ENCODE results near the gene RNASE7. TPM values are rescaled to one million over a fixed set of nuclear protein-coding genes. Genes with fewer than 3 reads are reported as not detected.

The RNASE7 gene
- total RNA-seq, 1 donor from 2014 or later: not detected

DNA sequence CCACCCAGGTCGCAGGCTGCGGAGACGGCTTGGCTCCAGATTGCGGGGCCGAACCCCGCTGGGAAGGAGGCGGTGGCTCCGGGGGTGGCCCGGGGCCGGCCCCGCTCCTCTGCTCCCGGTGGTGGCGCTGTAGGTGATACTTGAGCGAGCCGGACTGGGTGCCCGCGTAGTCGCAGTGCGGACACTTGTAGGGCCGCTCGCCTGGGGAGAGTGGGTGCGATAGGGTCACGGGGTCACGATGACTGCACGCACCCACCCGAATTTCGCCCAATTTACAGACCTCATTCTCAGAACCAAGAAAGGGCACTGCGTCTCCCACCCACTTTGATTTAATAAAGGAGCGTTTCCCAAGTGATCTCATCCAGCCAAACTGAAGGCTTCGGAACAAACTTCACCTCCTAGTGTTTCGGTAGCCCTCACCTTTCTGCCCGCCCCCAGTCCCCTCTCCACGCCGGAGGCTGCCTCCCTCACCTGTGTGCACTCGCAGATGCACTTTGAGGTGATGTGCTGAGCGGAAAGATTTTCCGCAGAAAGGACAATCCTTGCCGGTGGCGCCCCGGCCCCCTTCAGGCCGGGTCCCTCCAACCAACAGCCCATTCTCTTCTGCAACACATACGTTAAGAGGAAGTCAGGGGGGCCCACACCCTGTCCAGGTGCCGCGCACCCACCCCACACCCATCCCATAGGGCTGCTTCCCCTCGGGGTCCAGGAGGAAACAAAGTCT, 48.9 kb downstream of the RNASE7 start:
- intact Hi-C loops (cut with micrococcal nuclease): no loop called here
- Histone ChIP-seq H3K36me3 (peaks cover 60% of the 10 kb centered on the region), H3K4me1 (peaks cover 25% of the 10 kb centered on the region), H3K27ac (replicated peaks) (no peak overlapping the region), H3K27me3 (ENCODE audit: low read depth) (no peaks in the 10 kb centered on the region), H3K4me3 (no peak overlapping the region), H3K9me3 (replicated peaks) (no peaks in the 10 kb centered on the region)
- DNase-seq: no peak
- TF ChIP-seq, protein P1, sequence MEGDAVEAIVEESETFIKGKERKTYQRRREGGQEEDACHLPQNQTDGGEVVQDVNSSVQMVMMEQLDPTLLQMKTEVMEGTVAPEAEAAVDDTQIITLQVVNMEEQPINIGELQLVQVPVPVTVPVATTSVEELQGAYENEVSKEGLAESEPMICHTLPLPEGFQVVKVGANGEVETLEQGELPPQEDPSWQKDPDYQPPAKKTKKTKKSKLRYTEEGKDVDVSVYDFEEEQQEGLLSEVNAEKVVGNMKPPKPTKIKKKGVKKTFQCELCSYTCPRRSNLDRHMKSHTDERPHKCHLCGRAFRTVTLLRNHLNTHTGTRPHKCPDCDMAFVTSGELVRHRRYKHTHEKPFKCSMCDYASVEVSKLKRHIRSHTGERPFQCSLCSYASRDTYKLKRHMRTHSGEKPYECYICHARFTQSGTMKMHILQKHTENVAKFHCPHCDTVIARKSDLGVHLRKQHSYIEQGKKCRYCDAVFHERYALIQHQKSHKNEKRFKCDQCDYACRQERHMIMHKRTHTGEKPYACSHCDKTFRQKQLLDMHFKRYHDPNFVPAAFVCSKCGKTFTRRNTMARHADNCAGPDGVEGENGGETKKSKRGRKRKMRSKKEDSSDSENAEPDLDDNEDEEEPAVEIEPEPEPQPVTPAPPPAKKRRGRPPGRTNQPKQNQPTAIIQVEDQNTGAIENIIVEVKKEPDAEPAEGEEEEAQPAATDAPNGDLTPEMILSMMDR (IDR thresholded peaks at IDR 0.05; ENCODE audit: borderline replicate concordance): no peak

DNA sequence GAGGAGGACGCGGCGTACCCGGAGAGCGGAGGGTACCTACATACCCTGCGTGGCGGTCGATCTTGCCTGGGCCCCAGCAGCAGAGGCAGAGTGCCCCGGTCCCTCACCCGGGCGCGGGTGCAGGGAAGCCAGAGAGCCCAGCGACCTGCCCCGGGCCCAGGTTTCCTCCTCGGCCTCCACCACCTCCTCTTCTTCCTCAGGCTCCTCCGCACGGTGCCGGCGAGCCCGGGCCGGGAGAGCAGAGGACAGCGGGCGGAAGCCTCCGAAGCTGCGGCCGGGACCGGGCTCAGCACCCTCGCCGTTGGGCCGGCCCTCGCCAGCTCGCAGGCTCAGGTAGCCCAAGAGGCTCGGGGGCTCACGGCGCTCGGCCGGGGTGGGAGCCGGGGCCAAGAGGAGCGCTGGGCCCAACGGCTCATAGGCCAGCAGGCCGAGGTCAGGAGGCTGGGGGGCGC, 49.7 kb downstream of the RNASE7 start:
- Histone ChIP-seq H3K4me1 (peaks cover 32% of the 10 kb centered on the region), H3K27me3 (ENCODE audit: low read depth) (no peaks in the 10 kb centered on the region), H3K4me3 (no peak overlapping the region), H3K9me3 (replicated peaks) (no peaks in the 10 kb centered on the region), H3K36me3 (peaks cover 53% of the 10 kb centered on the region), H3K27ac (replicated peaks) (no peak overlapping the region)
- DNase-seq: no peak
- TF ChIP-seq, protein P1 (IDR thresholded peaks at IDR 0.05; ENCODE audit: borderline replicate concordance): no peak
- intact Hi-C loops (cut with micrococcal nuclease): no loop called here

DNA sequence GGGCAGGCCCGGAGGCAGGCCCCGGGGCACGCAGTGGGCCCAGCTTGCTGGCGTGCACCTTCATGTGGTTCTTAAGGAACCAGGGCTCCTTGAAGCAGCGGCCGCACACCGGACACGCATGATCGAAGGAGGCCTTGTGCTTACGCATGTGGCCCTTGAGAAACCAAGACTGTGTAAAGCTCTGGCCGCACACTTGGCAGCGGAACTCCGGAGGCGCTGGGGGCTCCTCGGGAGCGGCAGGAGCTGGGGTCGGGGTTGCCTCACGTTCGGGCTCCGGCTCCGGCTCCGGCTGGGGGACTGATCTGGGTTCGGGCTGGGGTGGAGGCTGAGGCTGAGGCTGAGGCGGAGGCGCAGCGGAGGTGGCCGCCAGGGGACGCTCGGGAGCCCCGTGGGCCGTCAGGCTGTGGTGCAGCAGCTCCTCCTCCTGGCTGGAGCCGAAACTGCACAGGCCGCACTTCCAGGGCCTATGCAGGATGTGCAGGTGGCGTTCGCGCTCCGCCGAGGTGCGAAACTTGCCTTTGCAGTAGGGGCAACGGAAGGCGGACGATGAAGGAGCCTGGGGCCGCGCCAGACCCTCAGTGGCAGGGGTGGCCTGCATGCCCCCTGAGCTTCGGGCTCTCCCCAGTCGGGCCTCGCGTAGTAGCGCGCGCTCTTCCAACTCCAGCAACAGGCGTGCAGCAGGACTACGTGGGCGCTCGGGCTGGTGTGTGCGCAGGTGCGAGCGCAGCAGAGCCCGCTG, 50.3 kb downstream of the RNASE7 start:
- intact Hi-C loops (cut with micrococcal nuclease): no loop called here
- TF ChIP-seq, protein P1 (IDR thresholded peaks at IDR 0.05; ENCODE audit: borderline replicate concordance): peak; percentile 100
- peak; percentile 84 for DNase-seq
- H3K27me3 ChIP-seq (ENCODE audit: low read depth): no peaks in the 10 kb centered on the region
- peaks cover 48% of the 10 kb centered on the region for H3K36me3 ChIP-seq
- H3K4me1 ChIP-seq: peaks cover 38% of the 10 kb centered on the region
- no peak overlapping the region for H3K4me3 ChIP-seq
- no peaks in the 10 kb centered on the region for H3K9me3 ChIP-seq (replicated peaks)
- H3K27ac ChIP-seq (replicated peaks): no peak overlapping the region

DNA sequence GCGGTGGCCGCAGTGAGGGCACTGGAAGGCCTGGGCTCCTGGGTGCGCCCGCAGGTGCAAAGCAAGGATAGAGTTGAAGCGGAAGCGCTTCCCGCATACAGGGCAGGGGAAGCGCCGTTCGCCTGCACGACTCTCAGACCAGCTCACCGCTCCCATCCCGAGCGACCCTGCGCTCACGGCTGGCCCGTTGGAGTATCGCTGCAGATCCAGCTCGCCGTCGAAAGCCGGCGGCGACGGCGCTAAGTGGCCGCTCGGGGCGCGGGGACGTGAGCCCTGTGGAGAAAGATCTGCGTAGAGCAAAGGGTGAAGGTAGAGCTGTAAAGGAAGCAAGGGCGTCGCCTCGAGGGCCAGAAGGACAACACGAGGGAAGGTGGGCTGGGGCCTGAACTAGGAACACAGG, 50.9 kb downstream of the RNASE7 start:
- Histone ChIP-seq H3K4me3 (no peak overlapping the region), H3K36me3 (peaks cover 43% of the 10 kb centered on the region), H3K27ac (replicated peaks) (no peak overlapping the region), H3K9me3 (replicated peaks) (no peaks in the 10 kb centered on the region), H3K4me1 (peaks cover 43% of the 10 kb centered on the region), H3K27me3 (ENCODE audit: low read depth) (no peaks in the 10 kb centered on the region)
- TF ChIP-seq, protein P1 (IDR thresholded peaks at IDR 0.05; ENCODE audit: borderline replicate concordance): no peak
- no peak for DNase-seq
- intact Hi-C loops (cut with micrococcal nuclease): no loop called here

Small RNAs within 50 kb of the gene (microRNA-seq; reads per million reads assigned to microRNA genes)
- not detected for gene MIR6717

Other genes starting within 250 kb of the RNASE7 start
- gene RNASE1, start 239.5 kb upstream of the RNASE7 start, total RNA-seq: 294 TPM
- not detected for gene RNASE3, start 151.0 kb upstream of the RNASE7 start, total RNA-seq
- gene RNASE2, start 86.9 kb upstream of the RNASE7 start, total RNA-seq: 1.3 TPM
- gene METTL17, start 52.4 kb upstream of the RNASE7 start, total RNA-seq: 37.3 TPM
- gene SLC39A2, start 43.1 kb upstream of the RNASE7 start, total RNA-seq: not detected
- 346 TPM for gene NDRG2, start 17.3 kb upstream of the RNASE7 start, total RNA-seq
- 1.6 TPM for gene TPPP2, start 12.1 kb upstream of the RNASE7 start, total RNA-seq
- not detected for gene RNASE13, start 7.6 kb upstream of the RNASE7 start, total RNA-seq
- not detected for gene RNASE8, start 15.5 kb downstream of the RNASE7 start, total RNA-seq
- 21.3 TPM for gene ARHGEF40, start 27.9 kb downstream of the RNASE7 start, total RNA-seq
- 44.9 TPM for gene ZNF219, start 56.3 kb downstream of the RNASE7 start, total RNA-seq
- 0.19 TPM for gene TMEM253, start 58.7 kb downstream of the RNASE7 start, total RNA-seq
- gene OR5AU1, start 113.7 kb downstream of the RNASE7 start, total RNA-seq: not detected
- 273 TPM for gene HNRNPC, start 227.1 kb downstream of the RNASE7 start, total RNA-seq
- 0.30 TPM for gene RPGRIP1, start 237.7 kb downstream of the RNASE7 start, total RNA-seq

Data from left ventricle myocardium inferior (tissue), 1 donor.